Stimulated activated CD8-positive, alpha-beta memory T cell treated with anti-CD3 and anti-CD28 coated beads, Interleukin-12 subunit alpha, Interleukin-12 subunit beta, amount 100 ng/mL, for 4 hours (primary cell): ENCODE measurements around the gene GSE1.

Source experiments
- DNase-seq: peaks from one replicate; pipeline ENCODE4 v3.0.0-alpha.2; 2020; ENCODE audit warnings: low read depth

Gene GSE1

DNA sequence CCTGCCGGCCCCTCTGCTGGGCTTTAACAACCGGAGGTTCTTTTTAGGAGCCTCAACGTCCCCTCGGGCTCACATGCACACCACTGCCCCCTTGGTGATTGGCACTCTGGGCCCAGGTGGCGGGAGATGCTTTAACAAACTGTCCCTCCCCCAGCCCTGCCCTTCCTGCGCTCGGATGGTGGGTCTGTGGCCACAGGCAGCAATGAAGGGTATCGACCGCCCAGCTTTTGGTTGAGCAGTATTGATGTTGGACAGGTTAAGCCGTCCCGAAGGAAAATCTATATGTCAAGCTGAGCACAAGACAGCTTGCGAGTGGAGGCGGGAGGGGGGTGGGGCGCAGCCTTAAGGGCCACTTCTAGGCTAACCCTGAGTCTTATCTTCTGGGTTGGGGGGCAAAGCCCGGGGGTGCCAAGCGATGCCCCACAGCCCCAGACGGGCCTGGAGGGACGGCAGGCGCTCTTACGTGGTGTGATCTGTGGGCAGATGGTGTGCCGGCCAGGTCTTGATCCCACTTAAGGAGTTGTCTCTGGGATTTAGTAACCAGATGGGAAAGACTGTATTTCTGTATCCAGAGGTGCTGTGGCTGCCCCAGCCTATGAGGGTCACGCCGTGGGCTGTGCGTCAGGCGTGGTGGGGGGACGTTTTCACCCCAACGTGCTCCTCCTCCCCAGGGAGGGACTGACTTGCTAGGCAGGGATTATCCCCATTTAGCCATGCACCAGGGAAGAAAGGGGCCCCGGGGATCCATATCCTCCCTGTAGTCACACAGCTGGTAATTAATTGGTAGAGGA, 6.2 kb downstream of the GSE1 start:
- no peak for DNase-seq

- DNase-seq = no peak
Observed at GRCh38 chr16:85620374-85620773, 7.3 kb downstream of the GSE1 start.

DNA sequence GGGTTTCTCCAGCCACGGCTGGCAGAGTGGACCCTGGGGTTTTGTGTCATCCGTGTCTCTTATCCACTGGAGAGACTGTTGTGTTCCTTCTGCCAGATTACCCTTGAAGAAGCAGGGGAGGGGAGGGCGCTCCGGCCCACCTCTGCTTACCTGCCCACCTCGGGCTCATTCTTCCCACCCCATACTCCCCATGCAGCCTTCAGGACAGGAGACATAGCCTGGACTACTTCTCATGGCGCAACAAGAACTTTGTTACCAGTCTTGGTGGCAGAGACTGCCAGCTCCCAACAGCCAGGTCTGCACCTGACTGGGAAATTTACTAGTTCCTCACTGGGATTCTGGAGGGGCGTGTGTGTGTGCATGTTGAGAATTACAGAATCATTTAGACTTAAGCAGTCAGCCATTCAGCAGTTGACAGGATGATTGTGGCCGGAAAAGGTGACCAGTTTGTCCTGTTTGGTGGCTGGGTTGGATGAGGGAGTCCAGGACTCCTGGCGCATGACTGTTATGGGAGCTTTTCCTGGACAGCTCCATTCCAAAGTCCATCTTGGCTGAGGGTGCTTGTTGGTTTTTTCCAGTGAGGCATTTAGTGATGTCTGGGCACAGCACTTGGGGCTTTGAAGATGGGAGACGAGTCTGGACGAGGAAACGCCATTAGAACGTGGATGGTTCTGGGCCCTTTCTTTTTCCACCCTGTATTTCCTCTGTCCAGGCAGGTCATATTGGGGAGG, 8.7 kb downstream of the GSE1 start:
- DNase-seq = no peak

GRCh38 chr16:85622683-85623082, 9.6 kb downstream of the GSE1 start:
- no peak for DNase-seq

DNA sequence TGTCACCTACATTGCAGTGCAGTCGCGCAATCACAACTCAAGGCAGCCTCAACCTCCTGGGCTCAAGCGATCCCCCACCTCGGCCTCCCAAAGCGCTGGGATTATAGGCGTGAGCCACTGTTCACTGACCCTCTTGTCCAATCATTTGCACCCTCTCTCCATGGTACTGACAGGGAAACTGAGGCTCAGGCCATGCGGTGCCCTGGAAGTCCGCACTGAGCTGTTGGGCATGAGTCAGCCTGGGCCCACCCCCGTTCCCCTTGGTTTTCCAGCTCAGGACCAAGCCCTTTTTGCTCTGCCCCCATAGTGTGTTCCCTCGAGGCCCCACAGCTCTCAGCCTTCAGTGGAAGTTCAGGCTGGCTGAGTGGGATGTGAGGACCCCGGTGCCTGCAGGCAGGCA, 10.1 kb downstream of the GSE1 start:
- DNase-seq = no peak

- DNase-seq = no peak
Observed at GRCh38 chr16:85623997-85624601, 11.0 kb downstream of the GSE1 start.

DNA sequence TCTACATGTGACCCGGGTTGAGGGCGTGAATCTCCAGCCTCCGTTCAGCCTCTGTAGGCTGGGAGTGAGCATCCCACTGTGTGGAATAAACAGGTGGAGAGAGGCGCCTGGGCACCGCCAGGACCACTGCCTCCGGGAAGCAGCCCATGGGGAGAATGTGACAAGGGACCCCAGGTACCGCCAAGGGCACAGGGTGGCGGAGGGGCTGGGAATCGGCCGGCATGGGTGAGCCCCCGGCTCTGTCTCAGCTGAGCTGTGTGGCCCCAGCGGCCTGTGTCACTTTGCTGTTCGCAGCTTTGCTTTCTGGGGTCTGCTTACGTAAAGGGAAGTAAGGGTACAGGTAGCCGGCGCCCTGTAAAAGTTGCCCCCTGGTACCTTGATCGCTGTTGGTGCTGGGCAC, 11.5 kb downstream of the GSE1 start:
- no peak for DNase-seq

DNA sequence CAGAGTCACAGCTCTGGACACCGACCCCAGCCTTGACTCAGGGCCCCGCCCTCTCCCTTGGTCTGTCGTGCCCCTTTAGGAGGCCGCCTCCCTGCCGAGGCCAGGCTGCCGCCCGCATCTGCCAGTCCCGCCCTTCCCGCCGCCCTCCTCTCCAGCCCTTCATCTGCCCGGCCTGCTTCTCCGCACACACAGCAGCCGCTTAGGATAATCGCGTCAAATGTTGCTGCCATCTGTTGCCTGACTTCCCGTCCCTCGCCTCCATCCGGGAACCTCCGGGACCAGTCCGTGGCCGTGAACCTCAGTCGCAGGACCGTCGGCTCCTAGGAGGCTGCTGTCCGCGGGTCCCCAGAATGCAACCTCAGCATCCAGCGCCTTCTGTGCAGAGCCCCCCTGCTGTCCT, 11.9 kb downstream of the GSE1 start:
- no peak for DNase-seq

- DNase-seq = no peak
Observed at GRCh38 chr16:85625485-85626117, 12.5 kb downstream of the GSE1 start.

DNA sequence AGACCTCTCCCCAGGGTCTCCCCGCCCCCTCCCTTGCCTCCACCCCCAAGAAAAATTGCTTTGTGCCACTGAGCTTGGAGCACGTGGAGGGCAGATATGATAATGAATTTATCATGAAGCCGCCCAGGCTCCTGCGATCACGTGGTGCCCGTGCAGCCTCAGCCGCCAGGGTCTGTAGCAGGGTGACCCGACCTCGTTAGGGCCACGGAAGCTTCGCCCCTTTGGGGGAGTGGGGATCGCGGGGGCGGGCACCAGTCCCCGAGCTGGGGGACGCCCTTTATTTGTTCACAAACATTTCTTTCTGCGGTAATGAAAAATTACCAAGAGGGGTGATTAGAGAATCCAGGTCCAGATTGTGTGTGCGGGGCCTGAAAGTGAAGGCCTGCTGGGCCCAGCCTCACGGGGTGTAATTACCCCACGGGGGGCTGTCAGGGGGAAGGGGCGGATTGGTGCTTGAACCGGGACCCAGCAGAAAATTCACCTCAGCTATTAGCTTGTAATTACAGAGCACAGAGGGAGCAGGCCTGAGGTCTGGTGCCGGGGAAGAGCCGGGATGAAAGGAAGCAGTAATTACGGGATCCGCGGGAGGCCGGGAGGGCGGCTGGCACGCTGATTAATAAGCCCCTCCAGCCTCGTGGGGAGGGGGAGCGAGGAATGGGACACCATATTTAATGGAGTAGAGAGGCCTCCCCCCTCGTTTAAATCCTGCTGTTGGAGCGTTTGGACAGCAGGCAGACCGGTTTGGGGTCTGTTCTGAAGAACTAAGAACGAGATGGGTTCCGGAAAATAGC, 13.3 kb downstream of the GSE1 start:
- DNase-seq = no peak

- no peak for DNase-seq
Observed at GRCh38 chr16:85627089-85627488, 14.0 kb downstream of the GSE1 start.

GRCh38 chr16:85627526-85628264, 14.6 kb downstream of the GSE1 start:
- no peak for DNase-seq

DNA sequence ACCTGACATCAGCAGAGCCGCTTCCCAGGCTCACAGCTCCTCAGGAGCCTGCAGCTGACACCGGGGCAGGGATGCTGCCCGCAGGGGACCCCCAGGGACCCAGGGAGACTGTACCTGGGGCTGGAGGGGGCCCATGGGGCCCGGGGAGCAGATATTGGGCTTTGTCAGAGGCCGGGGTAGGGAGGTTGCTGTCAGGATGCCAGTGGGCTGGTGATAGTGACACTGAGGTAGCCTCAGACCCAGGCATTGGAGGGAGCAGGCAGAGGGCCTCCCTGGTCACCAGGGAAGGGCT, 15.1 kb downstream of the GSE1 start:
- DNase-seq = no peak

- DNase-seq = no peak
Observed at GRCh38 chr16:85628645-85629044, 15.5 kb downstream of the GSE1 start.

DNA sequence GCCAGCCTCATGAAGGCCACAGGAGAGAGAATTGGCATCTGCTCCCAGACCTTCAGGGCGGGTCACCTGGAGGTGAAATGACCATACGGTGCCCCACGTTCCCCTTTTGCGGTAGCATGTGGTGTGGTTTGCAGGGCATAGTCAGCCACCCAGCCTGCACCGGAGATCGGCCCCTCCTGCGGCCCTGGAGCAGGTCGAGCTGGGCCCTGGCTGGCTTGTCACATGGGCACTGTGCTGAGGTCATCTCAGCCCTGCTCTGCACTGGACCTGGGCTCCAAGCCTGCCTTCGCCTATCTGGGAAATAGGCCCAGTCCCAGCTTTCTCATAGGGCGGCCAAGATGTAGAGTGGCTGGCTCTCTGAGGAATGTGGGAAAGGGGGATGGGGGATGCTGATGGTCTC, 16.2 kb downstream of the GSE1 start:
- no peak for DNase-seq

DNA sequence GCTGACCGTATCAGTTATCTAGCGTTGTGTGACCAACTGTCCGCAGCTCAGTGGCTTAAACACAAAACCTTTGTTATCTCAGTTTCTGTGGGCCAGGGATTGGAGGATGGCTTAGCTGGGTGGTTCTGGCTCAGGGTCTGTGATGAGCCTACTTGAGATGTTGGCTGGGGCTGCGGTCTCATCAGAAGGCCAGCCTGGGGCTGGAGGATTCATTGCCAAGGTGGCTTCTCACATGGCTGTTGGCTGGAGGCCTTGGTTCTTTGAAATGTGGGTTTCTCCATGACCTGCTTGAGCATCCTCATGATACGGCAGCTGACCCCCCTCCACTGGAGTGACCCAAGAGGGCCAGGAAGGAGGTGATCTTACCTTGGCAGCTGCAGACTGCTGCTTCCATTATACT, 16.7 kb downstream of the GSE1 start:
- DNase-seq = no peak

DNA sequence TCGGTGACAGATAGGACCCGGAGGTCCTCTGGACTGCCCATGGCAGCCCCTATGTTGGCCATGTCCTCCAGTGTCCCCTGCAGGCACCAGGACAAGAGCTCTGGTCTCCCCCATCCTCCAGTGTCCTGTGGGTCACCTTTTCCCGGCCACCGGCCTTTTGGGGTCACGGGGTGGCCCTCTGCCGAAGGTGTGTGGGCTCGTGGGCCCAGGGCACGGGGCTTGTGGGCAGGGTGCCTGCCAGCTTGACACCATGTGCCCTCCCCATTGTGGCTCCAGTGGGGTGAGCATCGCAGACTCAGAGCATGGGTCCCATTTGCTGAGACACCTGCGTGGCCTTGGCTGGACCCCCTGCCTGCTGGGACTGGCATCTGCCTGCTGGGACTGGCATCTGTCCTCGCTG, 18.1 kb downstream of the GSE1 start:
- no peak for DNase-seq

GRCh38 chr16:85631802-85632393, 18.8 kb downstream of the GSE1 start:
- no peak for DNase-seq

DNA sequence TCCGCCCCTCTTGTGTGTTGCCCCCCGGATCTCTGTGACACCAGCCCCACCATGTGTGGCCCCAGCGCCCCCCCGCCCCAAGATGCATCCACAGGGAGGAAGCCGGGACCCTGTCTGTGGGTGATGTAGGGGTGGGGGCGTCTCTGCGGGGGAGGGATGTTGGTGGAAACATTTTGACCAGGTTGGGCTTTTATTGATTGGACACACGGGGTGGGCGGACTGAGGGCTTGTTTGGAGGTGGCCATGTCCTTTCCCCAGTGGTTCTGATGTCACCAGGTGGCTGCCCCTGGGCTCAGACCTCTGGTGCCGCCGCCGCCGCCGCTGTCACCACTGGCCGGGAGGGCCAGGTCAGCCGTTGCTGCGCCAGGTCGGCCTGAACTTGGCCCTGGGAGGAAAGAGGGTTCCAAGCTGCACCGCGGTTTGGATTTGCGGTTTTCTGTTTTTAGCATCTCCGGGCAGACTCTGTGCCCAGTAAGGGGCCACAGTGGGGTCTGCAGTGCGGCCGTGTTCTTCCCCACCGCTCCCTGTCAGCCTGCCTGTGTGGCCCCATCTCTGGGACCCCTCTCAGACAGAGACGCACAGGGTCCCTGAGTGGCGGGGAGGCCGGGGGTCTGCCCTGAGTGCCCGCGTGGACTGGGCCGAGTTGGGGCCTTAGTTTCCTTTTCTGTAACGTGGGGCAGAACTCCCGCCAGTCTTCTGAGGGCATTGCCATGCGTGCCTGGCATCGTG, 19.8 kb downstream of the GSE1 start:
- no peak for DNase-seq

GRCh38 chr16:85633438-85633743, 20.3 kb downstream of the GSE1 start:
- DNase-seq = no peak

DNA sequence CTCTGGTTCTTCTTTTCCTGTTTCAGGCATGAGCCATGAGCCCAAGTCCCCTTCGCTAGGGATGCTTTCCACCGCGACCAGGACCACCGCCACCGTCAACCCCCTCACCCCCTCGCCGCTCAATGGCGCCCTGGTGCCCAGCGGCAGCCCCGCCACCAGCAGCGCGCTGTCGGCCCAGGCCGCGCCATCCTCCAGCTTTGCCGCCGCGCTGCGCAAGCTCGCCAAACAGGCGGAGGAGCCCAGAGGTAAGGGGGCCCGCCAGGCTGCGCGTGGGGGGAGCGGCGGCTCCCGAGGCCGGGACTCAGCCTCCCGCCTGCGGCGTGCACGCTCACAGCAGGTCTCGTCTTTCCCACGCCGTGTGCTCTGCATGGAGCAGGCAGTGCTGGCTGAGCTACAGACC, 20.8 kb downstream of the GSE1 start:
- DNase-seq = no peak
